GM18508 (cell line): ENCODE measurements around the gene RAB26.

ENCODE experiments used
- ATAC-seq: cut with Tn5 transposase; IDR thresholded peaks from one replicate; pipeline ENCODE4 v1.9.1; 2021; ENCODE audit warnings: moderate number of reproducible peaks; ENCODE audit not compliant: insufficient read depth, unreplicated experiment

RAB26 gene

DNA sequence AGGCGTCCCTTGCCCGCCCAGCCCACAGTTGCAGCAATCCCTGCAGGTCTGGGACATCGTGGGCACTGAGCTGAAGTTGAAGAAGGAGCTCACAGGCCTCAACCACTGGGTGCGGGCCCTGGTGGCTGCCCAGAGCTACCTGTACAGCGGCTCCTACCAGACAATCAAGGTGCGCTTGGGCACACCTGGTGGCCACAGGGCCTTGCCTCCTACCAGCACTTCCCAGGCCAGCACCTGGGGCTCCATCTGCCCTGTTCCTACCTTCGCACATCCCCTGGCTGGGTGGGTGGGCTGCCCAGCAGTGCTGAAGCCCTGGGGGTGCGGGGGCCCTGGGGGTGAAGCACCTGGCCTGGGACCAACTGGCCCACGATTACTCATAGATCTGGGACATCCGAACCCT, 27.0 kb downstream of the RAB26 start:
- no peak for ATAC-seq

DNA sequence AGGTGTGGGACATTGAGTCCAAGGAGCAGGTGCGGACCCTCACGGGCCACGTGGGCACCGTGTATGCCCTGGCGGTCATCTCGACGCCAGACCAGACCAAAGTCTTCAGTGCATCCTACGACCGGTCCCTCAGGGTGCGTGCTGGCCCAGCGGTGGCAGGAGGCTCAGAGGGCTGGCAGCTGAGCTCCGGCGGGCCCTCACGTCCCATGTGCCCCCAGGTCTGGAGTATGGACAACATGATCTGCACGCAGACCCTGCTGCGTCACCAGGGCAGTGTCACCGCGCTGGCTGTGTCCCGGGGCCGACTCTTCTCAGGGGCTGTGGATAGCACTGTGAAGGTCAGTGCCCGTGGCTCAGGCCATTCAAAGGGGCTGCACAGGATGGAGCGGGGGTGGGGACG, 27.6 kb downstream of the RAB26 start:
- ATAC-seq, result no peak

DNA sequence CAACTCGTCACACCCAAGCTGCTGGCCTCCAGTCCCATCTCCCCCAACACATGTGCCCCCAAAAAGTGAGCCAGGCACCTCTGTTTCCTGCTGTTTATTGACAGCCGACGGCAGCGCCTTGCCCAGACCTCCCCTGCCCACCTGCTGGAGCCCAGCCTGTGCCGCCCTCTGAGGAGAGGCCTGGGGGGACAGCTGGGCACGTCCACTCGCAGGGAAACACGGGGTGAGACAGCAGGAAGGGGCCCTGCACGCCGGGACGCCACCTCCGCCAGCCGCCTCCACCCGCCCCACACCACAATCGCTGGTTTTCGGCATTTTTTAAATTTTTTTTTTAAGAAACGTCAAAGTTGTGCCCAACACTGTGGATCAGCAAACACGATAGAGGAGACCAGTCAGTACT, 28.7 kb downstream of the RAB26 start:
- no peak for ATAC-seq

DNA sequence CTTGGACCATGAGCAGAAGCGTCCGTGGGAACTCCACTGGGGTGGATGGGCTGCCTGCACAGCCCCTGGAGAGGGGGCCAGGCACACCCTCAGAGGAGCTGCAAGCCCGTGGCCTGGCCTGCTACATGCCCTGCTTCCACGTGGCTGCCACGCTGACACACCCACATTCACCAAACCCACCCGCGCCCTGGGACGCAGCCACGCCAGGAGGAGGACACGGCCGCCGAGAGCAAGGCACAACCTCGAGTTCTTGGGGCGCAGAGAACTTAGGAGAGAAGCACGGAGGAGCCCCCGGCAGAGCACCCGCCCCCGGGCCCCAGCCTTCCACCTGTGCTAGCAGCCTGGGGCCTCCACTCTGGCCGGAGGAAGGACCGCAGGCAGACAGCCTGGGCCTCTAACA, 29.1 kb downstream of the RAB26 start:
- no peak for ATAC-seq

DNA sequence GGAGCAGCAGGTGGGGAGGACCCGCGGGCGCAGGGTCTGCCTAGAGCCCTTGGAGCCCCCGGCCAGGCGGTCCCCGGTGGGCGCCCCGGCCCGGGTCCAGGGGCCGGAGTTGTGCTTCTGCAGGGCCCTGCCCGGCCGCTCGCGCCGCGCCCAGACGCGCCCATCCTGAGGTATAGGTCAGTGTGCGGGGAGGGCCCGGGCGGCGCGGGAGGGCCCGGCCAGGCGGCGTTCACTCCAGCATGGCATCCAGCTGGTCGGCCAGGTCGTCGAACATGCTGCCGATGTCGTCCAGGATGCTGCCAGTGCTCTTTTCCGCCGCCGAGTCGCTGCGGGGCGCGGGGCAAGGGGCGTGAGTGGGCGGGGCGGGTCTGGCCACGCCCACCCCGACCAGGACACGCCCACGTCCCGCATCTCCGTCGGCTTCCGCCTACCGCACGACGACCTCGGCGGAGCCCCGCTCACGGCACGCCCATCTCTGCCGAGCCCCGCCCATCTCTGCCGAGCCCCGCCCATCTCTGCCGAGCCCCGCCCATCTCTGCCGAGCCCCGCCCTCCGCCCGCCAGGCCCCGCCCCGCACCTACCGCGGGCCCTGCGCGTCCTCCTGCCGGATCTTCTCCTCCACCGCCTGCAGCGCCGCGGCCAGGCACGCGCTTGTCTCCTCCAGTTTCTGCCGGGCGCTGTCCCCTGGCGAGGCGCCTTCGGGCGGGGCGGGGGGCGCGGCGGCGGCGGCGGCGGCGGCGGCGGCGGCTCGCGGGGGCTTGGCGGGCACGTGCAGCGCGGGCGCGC, 30.1 kb downstream of the RAB26 start:
- no peak for ATAC-seq

DNA sequence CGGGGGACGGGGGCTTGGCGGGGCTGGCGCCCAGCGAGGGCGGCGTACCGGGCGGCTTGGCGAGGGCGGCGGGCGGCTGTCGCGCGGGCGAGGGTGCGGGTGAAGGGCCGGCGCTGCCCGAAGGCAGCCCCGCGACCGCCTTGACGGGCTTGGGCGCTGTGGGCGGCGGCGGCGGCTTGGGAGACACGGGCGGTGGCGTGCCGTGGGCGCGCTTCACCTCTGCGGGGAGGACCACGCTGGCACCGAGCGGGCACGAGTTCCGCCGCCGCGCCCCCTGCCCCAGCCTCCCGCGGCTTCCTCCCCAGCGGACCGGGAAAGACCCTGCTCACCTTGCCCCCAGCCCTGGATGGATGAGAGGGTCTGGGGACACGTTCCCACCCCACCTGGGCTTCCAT, 30.7 kb downstream of the RAB26 start:
- no peak for ATAC-seq

DNA sequence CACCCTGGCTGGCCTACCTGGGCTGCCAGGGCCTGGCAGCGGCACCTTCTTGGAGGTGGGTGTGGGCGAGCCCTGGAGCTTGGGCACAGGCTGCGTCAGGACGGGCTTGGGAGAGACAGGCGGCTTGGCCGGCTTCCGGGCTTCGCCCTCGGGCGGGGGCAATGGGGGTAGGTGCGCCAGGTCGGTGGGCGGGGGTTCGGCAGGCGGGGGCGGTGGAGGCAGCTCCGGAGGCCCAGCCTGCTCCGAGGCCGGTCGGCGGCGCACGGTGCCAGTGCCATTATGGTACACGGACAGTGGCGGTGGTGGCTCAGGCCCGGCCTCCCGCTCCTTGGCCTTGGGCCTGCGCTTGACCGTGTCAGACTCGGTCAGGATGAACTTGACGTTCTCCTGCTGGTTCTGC, 31.2 kb downstream of the RAB26 start:
- ATAC-seq, result no peak

DNA sequence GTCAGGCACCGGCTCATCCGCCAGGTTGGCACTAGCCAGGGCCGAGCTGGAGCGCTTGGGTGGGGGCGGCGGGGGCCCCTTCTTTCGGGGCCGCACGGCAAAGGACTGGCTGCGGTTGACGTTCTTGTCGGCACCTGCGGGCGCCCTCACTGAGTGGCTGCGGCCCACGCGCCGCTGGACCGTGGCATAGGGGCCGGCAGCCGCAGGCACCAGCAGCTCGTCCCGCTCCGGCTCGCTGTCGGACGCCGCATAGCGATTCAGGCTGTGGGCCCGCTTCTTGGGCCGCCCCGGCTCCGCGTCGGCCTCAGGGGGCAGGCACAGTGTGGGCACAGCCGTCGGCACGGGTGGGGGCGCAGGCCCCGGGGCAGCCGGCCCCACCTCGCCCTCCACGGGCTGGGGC, 32.0 kb downstream of the RAB26 start:
- ATAC-seq, result no peak

DNA sequence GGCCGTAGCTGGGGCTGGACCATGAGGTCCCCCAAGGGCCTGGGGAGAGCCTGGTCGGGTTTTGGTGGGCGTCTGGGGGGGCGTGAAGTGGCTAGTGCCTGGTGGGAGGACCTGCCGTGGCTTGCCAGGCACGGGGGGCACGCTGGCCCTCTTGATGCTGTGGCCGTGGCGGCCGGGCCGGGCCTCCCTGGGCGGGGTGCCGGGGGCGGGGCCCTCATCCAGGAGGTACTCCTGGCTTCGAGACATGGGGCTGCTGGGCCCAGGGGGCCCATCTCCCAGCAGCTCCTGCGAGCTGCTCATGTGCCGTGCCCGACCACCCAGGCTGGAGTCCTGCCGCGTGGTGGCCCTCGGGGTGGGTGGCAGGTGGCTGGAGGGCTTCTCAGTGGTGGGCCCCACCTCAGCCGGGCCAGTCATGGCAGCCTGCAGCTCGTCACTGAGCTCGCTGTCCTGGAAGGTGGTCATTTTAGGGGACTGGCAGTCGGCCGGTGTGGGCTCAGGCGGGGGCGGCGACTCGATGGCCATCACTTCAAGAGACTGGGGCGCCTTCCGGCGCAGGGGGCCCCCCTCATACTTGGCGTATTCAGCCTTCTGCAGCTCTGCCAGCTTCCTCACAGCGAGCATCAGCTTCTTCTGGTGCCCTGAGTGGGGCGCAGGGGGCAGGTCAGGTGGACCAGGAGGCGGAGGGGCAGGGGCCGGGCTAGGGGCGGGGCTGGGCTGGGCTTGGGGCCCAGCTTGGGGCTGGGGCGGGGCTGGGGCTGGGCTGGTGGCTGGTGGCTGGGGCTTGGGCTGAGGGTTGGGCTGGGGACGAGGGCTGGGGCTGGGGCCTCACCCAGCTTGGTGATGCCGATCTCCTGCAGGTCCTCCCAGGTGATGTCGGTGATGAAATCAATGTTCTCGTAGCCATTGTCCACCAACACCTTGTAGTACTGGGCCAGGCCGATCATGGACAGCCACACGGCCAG, 32.8 kb downstream of the RAB26 start:
- ATAC-seq, result no peak

DNA sequence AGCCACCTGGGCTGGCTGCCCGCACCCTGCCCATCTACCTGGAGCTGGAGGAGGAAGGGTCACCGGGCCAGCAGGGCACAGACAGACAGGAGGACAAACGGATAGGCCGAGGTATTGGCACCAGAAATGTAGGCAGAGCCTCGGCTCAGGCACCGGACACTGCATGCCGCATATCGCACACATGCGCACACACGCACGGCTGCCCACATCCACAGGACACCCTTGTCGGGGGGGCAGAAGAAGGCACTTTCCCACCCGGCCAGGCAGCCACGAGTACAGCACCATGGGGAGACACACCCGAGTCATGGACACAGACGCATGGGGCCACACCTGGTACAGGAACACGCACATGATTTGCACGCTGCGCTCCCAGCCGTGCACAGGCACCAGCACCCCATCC, 33.5 kb downstream of the RAB26 start:
- ATAC-seq, result no peak

DNA sequence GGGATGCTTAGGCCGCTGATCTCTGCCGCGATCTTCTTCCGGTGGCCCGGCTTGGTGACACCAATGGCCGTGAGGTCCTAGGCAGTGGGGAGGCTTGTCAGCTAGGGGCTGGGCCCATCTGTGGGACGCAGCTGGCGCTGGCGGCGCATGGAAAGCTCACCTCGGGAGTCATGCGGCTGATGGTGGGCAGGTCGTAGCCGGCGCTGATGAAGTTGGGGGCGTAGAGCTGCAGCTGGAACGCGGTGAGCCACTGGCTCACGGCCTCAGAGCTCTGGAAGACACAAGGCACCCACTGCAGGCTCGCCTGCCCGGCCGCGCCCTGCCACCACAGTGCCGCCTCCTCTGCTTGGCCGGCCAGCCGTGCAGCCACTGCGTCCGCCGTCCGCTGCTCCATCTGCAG, 35.2 kb downstream of the RAB26 start:
- no peak for ATAC-seq

DNA sequence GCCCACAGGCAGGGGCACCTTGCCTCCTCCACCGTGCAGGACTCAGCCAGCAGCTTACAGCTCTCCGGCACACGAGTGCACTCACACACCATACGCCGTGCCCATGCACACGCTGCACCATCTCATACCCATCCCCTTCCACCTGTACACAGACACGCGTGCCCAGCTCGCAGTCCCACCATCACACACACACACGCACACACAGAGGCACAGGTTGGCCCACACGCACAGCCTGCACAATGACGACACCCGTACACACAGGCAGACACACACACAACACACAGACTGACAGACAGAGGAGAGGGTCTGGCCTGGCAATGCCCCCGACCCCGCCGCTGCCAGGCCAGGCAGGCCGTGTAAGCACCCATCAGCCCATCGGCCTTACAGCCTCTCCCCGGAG, 35.9 kb downstream of the RAB26 start:
- no peak for ATAC-seq

DNA sequence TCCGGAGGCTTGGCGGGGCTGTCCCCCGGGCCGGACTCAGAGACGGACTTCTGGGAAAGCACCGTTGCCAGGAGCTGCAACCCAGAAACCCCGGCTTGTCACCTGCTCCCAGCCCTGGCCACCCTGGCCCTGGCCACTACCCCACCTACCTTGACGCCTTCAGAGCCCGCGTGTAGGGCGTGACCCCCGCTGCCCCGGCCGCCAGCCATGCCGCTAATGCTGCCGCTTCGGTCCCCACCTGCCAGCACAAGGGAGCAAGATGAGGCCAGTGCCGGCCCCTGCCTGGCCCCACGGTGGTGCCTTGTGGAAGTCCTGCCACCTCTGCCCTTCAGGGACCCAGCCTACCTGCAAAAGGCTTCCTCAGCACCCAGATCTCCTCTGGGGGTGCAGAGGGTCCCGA, 36.5 kb downstream of the RAB26 start:
- no peak for ATAC-seq

DNA sequence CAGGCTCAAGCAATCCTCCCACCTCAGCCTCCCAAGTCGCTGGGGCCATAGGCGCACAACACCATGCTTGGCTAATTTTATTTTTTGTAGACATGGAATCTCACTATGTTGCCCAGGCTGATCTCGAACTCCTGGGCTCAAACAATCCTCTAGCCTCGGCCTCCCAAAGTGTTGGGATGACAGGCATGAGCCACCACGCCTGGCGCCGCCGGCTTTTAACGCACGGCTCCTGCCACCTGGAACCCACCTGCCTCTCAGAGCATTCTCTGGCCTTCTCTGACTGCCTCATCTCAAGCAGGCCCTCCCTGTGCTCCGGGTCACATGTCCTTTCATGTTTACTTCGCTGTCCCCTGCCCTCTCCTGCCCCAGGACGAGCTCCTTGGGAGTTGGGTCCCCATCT, 37.6 kb downstream of the RAB26 start:
- ATAC-seq, result no peak

DNA sequence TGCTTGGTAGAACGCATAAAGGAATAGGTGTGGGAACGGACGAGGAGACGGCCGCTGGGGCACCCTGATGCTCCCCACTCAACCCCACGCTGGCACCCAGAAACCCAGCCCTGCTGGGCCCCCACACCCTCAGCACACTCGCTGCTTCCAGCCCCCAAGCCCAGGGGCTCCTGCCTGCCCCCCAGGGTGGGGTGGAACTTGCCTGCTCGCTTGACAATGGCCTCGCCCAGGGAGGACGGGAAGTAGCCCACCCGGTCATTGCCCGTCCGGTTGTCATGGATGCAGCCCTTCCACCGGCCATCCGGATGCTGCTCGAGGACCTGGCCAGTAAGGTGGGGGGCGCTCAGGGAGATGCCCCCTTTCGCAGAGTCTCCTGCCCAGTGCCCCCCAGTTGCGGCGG, 38.1 kb downstream of the RAB26 start:
- ATAC-seq, result no peak

DNA sequence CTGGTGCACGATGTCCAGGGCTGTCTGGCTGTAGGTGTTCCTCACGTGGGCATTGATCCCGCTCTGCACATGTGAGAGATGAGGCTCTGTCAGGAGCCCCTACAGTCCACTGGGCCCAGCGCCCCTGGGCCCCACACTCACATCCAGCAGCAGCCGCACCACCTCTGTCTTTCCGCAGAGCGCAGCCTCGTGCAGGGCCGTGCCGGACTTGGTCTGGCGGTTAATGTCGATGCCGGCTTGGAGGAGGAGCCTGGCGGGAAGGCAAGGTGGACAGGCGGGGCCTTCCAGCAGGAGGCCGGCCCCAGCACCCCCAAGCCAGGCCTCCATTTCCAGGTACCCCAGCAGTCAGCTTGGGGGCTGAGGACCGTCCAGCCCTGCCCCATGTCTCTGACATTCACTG, 38.8 kb downstream of the RAB26 start:
- ATAC-seq, result no peak

DNA sequence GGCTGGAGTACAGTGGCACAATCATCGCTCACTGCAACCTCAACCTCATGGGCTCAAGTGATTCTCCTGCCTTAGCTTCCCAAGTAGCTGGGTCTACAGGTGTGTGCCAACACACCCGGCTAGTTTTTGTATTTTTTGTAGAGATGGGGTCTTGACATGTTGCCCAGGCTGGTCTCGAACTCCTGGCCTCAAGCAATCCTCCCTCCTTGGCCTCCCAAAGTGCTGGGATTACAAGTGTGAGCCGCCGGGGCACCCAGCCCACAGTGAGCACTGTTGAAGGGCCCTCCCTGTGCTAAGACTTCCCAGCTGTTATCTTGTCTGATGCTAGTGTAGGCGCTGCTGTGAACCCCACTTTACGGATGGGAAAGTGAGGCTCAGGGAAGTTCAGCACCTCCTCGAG, 40.0 kb downstream of the RAB26 start:
- ATAC-seq, result no peak

DNA sequence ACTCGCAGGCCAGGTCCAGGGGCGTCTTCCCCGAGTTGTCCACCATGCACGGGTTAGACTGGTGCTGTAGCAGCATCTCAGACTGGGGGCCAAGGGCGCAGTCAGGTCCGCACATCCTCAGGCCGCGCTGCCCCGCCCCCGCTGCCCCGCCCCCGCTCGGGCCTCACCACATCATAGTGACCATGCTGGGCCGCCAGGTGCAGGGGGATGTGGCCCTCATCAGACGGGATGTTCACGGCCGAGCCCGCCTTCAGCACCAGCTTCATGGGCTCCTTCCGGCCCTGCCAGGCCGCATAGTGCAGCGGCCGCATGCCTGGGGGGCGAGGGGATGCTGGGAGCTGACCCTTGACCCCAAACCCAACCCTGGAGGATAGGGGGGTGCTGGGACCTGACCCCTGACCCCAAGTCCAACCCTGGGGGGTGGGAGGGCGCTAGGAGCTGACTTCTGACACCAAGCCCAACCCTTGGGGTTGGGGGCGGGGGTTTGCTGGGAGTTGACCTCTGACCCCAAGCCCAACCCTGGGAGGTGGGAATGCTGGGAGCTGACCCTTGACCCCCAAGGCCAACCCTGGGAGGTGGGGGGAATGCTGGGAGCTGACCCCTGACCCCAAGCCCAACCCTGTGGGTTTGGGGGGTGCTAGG, 40.9 kb downstream of the RAB26 start:
- no peak for ATAC-seq

DNA sequence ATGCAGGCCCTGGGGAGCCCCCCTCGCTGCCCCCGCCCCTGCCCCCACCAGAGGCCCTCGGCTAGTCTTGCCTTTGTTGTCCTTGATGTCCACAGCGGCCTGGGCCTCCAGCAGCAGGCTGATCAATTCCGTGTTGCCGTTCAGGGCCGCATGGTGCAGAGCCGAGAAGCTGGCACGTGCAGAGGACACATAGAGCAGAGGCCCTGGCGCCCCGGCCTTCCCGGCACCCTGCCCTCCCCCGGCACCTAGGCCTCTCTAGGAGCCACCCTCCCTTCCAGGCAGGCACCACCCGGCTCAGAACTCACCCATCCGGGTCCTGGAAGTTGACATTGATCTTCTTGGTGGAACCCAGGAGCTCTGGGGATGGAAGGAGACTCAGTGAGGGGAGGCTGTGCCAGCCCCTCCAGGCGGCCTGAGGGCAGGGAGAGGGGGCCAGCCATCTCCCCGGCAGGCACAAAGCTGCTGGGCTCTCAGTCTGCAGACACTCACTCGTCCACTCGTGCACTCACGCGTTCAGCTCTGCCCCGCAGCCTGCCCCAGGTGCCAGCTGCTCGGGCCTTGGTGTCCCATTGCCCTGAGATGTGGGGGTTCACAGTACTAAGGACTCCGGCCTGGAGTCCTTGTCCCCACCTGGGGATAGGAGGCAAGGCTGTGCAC, 41.7 kb downstream of the RAB26 start:
- no peak for ATAC-seq

DNA sequence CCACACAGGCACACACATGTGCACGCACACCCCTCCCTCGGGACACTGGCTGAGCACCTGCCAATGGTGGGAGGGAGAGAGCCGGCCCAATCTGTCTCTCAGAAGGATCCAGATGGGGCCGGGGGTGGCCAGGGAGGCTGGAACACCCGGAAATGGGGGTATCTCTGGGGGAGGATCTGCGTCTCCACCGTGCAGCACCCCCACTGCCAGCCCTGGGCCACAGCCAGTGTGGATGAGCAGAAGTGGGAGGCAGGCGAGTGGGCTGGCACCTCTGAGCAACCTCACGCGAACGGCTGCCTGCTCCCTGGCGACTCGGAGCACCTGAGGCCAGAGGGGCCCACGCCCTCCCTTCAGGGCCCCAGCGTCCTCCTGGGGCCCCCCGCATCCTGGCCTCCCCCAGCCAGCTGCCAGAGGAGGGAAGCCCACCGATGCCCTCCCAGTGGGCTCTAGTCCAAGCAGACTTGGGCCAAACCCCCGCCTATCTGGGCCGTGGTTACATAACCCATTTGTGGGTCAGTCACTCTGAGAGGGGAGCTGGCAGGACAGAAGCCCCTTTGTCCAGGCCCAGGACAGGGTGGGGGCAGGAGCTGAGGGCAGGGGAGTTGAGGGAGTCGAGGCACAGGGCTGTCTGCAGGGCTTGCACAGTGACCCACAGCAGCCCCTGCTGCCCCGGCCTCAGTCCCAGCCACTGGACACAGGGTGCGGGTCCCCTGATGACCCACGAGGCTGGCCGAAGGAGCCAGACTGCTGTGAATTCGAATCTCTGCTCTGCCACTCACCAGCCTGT, 42.4 kb downstream of the RAB26 start:
- no peak for ATAC-seq
